Measurements from ENCODE around the gene ADAM12.

DNA sequence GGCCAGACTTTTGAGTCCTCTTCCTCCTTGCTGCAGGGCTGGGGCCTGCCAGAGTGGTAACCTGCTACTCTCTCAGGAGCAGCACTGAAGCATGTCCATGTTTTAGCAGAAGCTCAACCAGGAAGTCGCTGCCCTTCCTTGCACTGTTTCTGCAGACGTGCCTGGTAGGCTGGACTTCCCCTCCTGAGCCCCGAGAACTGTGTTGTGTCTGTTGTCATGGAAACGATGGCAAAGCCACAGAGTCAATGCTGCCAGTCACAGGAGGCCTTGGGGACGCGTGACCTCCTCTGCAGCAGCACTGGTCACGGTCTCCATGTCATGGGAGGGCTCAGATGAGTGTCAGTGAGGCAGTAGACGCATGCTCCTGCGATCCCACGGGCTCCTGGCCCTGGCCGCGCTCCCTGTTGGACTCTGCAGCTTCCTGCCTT lies 346.5 kb downstream of the ADAM12 start:
- no peak for TF ChIP-seq SMC3 (conservative IDR thresholded peaks at IDR 0.05; ENCODE audit: poor library complexity)
- TF ChIP-seq, protein P1, sequence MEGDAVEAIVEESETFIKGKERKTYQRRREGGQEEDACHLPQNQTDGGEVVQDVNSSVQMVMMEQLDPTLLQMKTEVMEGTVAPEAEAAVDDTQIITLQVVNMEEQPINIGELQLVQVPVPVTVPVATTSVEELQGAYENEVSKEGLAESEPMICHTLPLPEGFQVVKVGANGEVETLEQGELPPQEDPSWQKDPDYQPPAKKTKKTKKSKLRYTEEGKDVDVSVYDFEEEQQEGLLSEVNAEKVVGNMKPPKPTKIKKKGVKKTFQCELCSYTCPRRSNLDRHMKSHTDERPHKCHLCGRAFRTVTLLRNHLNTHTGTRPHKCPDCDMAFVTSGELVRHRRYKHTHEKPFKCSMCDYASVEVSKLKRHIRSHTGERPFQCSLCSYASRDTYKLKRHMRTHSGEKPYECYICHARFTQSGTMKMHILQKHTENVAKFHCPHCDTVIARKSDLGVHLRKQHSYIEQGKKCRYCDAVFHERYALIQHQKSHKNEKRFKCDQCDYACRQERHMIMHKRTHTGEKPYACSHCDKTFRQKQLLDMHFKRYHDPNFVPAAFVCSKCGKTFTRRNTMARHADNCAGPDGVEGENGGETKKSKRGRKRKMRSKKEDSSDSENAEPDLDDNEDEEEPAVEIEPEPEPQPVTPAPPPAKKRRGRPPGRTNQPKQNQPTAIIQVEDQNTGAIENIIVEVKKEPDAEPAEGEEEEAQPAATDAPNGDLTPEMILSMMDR (IDR thresholded peaks at IDR 0.05; ENCODE audit: poor library complexity, severe bottlenecking), result no peak
- TF ChIP-seq EZH2 (IDR thresholded peaks at IDR 0.05; ENCODE audit: borderline replicate concordance, insufficient read depth, low read length, poor library complexity, severe bottlenecking), result no peak
- no peak for TF ChIP-seq MXI1 (conservative IDR thresholded peaks at IDR 0.05; ENCODE audit: poor library complexity, severe bottlenecking)
- TF ChIP-seq POLR2AphosphoS5 (IDR thresholded peaks at IDR 0.05), result peak; percentile 31
